HT1080 (cell line): ENCODE results near the gene DHRS4L2. TPM values are rescaled to one million over a fixed set of nuclear protein-coding genes. Genes with fewer than 3 reads are reported as not detected.
"Not testable (repeated sequence)": the region's sequence is repeated elsewhere in the genome, so short reads cannot be mapped to it uniquely, and the experiment has no call there.

Experiments
- DNase-seq: peaks from one replicate; pipeline ENCODE4 v3.0.0-alpha.2; 2015; ENCODE audit warnings: low read depth
- total RNA-seq: library from RNA; depleted of rRNA; stranded (reverse); fragments of >200 nt; shearing (Covaris generic); gene quantifications from 2 replicates; pipeline ENCODE4 v1.2.3, GENCODE V29; 2014

Gene DHRS4L2
- total RNA-seq, 1 experiment from 2014 or later: 24.6 TPM

DNA sequence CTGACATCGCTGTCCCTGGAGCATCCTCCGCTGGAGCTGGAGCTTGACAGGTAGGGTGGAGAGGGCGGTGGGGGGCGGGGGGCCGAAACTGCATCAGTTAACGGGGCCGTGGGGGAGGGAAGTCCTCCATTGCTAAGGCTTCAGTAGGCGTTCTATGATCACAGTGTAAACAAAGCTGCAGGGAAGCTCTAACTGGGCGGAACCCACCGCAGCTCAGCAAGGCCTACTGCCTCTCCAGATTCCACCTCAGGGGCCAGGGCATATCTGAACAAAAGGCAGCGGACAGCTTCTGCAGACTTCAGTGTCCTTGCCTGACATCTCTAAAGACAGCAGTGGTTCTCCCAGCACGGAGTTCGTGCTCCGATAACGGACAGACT lies 18.5 kb upstream of the DHRS4L2 start:
- DNase-seq: not testable (repeated sequence)

DNA sequence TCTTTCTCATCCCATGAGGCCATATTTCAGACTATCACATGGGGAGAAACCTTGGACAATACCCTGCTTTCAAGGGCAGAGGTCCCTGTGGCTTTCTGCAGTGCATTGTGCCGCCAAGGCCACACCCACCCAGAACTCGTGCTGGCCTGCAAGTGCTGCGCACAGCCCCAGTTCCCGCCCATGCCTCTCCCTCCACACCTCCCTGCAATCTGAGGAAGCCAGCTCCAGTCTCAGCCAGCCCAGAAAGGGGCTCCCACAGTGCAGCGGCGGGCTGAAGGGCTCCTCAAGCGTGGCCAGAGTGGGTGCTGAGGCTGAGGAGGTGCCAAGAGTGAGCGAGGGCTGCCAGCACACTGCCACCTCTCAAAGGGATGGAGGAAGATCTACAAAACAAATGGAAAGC lies 15.6 kb upstream of the DHRS4L2 start:
- DNase-seq: not testable (repeated sequence)

DNA sequence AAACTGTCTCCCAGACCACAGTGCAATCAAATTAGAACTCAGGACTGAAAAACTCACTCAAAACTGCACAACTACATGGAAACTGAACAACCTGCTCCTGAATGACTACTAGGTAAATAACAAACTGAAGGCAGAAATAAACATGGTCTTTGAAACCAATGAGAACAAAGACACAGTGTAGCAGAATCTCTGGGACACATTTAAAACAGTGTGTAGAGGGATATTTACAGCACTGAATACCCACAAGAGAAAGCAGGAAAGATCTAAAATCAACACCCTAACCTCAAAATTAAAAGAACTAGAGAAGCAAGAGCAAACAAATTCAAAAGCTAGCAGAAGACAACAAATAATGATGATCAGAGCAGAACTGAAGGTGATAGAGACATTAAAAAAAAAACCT lies 14.7 kb upstream of the DHRS4L2 start:
- DNase-seq: not testable (repeated sequence)

DNA sequence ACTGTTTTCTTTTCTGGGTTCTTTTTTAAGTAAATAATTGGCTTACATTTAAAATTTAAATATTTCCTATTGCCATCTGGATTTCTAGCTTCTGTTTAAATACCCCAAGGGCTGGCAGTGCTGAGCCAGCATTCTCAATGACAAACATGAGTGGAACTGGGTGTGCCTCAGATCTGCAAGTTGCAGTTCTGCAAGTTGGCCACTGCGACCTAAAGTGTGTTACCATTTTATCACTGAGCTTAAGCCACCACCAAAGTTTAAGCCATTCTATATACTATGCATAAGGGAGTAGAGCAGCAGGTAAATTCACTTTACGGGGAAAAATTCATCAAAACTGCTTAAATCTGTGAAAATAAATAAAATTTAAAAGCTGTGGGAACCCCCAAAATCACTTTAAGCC lies 11.5 kb upstream of the DHRS4L2 start:
- not testable (repeated sequence) for DNase-seq

DNA sequence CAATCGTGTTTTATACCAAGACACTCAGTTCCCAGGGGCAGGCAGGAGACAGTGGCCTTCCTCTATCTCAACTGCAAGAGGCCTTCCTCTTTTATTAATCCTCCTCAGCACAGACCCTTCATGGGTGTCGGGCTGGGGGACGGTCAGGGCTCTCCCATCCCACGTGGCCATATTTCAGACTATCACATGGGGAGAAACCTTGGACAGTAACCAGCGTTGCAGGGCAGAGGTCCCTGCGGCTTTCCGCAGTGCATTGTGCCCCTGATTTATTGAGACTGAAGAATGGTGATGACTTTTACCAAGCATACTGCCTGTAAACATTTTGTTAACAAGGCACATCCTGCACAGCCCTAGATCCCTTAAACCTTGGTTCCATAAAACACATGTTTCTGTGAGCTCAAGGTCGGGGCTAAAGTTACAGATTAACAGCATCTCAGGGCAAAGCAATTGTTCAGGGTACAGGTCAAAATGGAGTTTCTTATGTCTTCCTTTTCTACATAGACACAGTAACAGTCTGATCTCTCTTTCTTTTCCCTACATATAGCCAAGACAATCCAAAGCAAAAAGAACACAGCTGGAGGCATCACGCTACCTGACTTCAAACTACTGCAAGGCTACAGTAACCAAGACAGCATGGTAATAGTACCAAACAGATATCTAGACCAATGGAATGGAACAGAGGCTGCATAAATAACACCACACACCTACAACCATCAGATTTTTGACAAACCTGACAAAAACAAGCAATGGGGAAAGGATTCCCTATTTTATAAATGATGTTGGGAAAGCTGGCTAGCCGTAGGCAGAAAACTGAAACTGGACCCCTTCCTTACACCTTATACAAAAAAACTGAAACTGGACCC lies 6.5 kb upstream of the DHRS4L2 start:
- not testable (repeated sequence) for DNase-seq

DNA sequence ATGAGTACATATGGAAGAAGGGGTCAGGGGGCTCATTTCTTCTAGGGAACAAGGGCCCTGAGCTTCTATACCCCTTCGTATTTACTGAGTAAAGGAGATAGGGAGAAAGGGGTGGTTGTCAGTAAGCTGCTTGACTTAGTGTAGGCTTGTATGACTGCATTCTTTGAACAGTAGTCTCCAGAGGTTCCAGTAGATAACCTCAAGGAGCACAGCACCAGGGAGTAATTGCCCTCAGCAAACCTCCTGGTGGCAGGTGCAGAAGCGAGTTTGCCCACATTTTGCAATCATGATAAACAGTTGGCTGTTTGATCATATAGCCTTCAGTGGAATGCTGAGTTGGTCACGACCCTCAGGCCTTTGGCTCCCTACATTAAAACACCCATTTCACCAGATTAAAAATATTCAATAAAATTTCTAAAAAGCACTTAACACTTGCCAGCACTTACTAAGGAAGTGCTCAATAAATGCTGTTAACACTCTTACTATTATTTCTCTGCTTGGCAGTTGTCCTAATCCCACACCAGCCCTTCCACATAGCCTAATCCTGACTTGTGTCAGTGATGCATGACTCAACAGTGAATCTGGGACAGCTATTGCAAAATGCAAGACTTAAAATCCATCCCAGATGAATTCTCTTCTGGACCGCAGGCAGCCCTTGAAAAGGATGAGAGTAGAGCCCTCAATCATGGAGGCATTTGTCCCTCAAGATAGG lies 3.7 kb upstream of the DHRS4L2 start:
- peak; percentile 63 for DNase-seq

DNA sequence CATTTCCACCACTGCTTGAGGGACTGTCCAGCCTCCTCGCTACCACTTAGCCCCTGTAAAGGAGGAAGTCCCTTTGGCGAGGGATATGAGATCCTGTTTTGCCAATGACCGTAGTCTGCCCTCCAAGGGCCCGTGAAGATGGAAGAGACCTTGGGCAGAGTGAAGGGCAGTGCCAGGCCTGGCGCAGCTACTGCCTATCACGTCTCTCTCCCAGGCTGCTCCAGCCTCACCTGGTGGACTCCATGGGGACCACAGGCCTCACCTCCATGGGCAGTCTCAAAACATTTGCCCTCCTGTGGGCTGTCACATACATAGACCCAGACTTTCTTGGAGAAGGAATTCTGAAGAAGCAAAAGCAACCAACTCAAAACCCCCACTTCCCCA lies 514 bp upstream of the DHRS4L2 start:
- not testable (repeated sequence) for DNase-seq

DNA sequence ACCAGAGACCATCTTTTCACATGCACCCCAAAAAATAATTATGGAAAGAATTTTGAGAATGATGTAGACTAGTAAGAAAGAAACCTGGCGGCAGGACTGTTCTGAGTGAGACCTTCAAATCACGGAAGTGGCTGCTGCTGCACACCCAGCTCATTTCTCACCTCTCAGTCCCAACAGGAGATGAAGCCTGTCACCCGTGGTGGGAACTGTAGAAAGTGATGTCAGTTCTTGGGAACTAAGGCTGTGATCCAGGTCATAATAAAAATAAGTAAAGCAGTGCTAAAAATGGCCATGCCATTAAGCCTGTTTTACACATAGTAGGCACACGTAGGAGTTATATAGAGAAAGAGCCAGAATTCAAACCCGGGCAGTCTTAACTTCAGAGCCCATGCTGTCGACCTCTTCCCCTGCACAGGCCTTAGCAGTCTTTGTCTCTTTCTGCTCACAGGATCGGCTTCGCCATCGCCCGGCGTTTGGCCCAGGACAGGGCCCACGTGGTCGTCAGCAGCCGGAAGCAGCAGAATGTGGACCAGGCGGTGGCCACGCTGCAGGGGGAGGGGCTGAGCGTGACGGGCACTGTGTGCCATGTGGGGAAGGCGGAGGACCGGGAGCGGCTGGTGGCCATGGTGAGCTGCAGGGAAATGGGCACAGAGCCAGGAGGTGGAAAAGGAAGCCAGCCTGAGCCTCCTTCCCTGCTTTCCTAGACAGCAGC lies 1.2 kb downstream of the DHRS4L2 start:
- not testable (repeated sequence) for DNase-seq

DNA sequence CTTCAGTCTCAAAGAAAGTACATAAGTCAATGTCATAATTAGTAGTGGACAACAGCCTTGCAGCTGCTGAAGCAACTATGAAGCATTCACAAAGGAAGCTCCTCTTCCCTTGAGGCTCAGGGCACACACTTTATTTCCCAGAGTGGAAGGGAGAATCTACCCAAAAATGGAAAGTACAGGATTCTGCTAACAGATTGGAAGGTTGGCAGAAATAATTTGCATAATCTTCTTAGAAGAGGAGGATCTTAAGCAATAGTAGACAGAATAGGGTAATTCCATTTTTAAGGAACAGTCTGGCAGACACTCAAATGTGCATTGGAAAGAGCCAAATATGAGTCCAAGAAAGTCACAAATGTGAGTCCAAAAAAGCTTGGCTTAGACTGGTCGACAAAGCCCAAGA lies 2.2 kb downstream of the DHRS4L2 start:
- DNase-seq: not testable (repeated sequence)

DNA sequence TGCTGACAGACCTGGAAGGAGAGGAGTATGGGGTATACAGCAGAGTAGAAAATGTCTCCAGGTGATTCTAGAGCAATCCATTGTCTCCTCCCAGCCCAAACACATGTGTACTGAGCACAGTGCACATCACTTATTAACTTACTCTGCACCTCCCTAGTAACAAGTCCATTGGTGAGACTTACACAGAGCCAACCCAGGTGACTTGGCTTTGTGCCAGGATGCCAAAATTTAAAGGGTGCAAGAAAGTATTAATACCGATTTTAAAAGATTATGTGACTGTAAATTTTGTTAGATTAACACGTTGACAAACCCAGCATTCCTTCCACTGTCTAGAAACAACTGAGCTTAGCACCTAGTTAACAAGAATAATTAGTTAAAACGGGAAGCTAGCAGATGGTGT lies 4.3 kb downstream of the DHRS4L2 start:
- DNase-seq: not testable (repeated sequence)

DNA sequence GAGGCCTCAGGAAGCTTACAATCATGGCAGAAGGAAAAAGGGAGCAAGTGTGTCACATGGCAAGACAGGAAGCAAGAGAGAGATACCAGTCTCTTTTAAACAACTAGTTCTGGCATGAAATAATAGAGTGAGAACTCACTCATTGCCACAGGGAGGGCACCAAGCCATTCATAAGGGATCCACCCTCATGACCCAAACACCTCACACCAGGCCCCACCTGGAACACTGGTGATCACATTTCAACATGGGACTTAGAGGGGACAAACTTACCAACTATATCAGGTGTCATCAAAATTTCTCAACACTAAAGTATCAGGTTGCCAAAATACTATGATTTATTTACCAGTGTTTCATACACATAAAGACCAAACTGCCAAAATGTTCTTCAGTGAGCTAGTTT lies 7.3 kb downstream of the DHRS4L2 start:
- not testable (repeated sequence) for DNase-seq

DNA sequence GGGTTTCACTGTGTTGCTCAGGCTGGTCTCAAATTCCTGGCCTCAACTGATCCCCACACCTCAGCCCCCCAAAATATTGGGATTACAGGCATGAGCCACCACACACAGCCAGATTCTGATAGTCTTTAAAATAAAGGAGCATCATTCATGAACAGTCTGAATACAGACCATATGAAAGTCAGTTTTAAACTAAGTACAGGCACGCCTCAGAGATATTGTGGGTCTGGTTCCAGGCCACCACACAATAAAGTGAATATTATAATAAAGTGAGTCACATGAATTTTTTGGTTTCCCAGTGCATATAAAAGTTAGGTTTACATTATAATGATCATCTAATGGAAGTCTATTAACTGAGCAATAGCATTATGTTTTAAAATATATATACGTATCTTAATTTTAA lies 8.1 kb downstream of the DHRS4L2 start:
- DNase-seq: not testable (repeated sequence)

DNA sequence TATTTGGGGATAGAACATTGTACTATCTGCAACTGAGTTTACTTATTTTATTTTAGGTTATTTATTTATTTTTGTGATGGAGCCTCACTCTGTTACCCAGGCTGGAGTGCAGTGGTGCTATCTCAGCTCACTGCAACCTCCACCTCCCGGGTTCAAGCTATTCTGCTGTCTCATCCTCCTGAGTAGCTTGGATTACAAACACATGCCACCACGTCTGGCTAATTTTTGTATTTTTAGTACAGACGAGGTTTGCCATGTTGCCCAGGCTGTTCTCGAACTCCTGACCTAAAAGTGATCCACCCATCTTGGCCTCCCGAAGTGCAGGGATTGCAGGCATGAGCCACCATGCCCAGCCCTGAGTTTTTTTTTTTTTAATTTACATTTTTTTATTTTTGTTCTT lies 10.9 kb downstream of the DHRS4L2 start:
- DNase-seq: not testable (repeated sequence)

DNA sequence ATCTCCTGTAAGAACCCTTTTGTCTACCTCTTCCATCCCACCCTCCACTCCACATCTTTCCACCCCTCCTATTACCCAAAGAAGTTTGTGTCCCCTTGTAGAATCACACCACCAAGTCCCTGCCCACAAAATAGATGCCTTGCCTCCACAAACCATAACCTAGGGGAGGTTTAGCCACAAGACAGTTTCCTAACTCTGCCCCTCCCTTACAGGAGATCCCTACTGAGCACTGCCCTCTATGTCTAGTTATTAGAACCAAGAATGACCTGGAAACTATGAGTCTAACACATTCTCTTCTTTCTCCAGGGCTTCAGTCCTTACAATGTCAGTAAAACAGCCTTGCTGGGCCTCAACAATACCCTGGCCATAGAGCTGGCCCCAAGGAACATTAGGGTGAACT lies 12.3 kb downstream of the DHRS4L2 start:
- DNase-seq: not testable (repeated sequence)

DNA sequence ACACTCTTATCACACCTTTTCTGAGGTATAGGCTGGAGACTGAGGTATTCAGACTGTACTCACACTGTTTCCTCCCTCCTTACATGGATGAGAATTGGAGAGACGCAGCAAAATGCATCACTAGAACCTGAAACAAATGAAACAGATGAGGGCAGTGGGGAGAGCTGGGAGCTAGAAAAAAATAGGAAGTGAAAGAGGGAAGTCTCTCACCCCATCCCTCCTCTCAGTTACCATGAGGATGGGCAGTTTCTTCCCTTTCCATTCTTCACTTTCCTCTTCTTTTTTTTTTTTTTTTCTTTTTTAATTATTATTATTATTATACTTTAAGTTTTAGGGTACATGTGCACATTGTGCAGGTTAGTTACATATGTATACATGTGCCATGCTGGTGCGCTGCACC lies 12.9 kb downstream of the DHRS4L2 start:
- DNase-seq: not testable (repeated sequence)

DNA sequence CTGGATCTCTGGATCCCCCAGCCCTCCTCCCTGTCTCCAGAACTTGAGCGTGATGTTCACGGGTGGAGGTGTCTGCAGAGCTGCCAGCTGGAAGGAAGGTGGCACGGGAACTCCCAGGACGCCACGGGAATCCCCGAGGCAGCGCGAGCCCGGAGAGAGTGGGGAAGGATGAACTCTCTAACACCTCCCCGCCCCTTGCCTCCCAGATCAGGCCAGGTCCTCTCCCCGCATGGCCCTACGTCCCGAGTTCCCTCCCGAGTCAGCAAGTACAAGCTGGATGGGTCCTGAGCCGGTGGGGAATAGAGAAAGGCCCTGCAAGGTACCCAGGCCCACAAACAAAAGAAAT lies 17.7 kb downstream of the DHRS4L2 start:
- DNase-seq: not testable (repeated sequence)

DNA sequence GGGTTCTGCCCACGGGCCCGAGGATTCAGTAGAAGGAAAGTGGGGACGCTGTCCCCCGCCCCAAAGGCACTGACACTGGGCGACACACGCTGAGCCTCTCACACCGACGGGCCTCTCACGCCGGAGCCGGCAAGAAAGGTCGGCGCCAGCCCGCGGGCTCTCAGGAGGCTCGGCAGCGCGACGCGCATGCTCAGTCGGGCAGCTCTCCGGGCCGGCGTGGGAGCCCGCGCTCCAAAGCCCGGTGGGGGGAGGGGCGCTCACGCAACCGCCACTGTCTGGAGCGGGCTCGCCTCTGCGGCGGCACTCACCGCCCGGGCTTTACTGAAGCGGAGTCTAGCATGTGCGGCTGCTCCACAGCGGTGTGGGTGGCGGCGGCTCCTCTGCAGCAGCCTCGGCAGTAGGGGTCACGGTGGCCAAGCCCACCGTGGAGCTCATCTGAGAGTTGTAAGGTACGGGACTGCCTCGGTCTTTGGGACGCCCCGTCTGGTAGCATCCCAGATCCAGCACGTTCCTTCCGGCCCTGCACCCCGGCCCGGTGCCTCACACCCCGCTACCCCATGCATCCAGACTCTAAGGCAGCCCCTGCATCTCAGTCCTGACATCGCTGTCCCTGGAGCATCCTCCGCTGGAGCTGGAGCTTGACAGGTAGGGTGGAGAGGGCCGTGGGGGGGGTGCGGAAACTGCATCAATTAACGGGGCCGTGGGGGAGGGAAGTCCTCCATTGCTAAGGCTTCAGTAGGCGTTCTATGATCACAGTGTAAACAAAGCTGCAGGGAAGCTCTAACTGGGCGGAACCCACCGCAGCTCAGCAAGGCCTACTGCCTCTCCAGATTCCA lies 18.3 kb downstream of the DHRS4L2 start:
- not testable (repeated sequence) for DNase-seq

DNA sequence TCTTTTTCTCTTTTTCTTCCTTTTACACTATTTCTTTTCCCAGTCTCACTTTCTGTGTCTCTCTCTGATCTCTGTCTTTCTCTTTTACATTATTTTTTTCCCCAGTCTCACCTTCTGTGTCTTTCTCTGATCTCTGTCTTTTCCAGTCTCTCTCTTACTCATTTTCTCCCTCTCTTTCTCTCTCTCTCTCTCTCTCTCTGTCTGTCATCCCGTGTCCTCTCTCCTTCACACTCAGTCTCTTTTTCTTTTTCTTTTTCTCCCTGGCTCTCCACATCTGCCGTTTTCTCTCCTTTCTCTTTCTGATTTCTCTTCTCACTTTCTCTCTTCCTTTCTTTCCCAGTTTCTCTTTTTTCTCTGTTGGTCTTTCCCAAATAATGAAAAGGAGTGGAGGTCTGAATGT lies 22.3 kb downstream of the DHRS4L2 start:
- DNase-seq: no peak

DNA sequence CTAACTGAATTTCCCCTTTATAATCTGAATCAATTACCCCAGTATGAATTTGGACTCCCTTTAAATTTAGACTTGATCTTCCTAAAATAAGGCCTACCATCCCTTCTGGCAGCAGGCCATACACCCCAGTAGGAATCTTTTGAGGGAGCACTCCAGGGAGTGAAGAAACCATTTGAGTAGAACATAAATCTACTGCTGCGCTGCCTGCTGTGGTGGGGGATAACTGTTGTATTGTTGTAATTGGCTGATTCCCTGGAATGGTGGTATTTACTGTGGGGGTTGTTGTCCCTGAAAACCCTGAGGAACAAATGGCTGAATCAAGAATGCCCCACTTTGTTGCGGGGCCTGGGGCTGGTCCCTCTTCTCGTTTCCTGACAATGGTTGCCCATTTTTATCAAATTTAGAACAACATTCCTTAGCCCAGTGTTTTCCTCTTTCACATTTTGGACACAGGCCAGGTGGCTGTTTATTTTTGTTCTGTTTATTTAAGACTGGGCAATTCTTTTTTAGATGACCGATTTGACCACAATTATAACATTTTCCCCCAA lies 24.1 kb downstream of the DHRS4L2 start:
- DNase-seq: not testable (repeated sequence)

DNA sequence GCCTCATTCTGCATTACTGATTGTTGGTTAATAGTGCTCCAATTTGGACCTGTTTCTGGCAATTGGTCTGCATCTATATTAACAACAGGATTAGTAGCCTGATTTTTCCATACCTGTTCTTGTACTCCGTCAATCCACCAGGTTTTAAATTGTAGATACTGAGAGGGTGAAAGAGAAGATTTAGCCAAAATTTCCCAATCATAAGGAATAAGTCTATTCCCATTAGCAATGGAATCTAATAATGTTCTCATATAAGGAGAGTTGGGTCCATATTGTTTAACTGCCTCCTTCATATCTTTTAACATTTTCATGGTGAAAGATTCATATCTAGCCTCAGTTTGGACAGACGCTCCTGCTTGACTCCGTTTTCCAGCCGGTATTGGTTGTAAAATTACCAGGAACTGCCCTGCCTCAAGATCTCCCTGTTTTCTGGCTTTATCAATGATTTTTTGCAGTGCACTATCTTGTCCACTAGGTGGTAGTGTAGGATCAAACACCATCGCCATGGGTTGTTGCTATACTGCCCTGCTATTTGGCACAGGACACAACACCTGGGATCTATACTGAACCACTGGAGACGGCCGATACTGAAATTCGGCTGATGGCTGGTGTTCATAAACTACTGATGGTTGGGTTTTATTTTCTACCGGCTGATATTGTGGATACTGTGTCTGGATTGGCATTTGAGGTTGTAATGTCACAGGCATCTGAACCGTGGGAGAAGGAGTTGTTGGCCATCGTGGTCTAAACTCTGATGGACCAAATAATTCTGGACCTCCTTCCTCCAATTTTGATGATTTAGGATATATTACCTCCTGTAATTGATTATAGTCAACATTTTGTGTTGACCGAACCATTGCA lies 25.2 kb downstream of the DHRS4L2 start:
- peak; percentile 68 for DNase-seq
